H1 (cell line): ENCODE data around the gene ITGB4.

Experiments used
- ASH2L ChIP-seq: fragments of 200-600, 300-600 bp; sonication (generic); IDR thresholded peaks from one replicate; pipeline ENCODE4 v1.7.1; 2017; ENCODE audit warnings: low read length
- CBX5 ChIP-seq: fragments of 300-800, 300-1000 bp; sonication (generic); IDR thresholded peaks from 2 replicates; pipeline ENCODE4 v1.7.1; 2016; ENCODE audit warnings: antibody characterized with exemption, low read length, low read depth
- CTCF ChIP-seq, 3 experiments: IDR thresholded peaks; 1 replicate in 2 of 3; 2 replicates in 1 of 3; pipeline versions ENCODE4 v1.5.1 to v1.6.1; 2011; ENCODE audit warnings: low read length in 3 of 3, mild to moderate bottlenecking in 3 of 3, inconsistent platforms in 2 of 3, low read depth in 1 of 3, moderate library complexity in 1 of 3; ENCODE audit not compliant: insufficient read depth in 1 of 3; ENCODE audit errors: control extremely low read depth in 1 of 3
- EZH2 ChIP-seq: fragments of 200-600 bp; sonication (generic); IDR thresholded peaks from 2 replicates; pipeline ENCODE4 v1.7.1; 2012; ENCODE audit warnings: low read depth, mild to moderate bottlenecking, moderate library complexity, low read length, inconsistent platforms; ENCODE audit not compliant: severe bottlenecking
- JUND ChIP-seq: IDR thresholded peaks from 2 replicates; pipeline ENCODE4 v1.6.1; 2011; ENCODE audit warnings: mild to moderate bottlenecking, improper control_type of control experiment, low read length
- RNF2 ChIP-seq: fragments of 200-900, 300-1000 bp; sonication (generic); IDR thresholded peaks from 2 replicates; pipeline ENCODE4 v1.7.1; 2016; ENCODE audit warnings: borderline replicate concordance, low read depth, mild to moderate bottlenecking, antibody characterized with exemption, low read length; ENCODE audit not compliant: poor library complexity, severe bottlenecking; ENCODE audit errors: missing control alignments
- SIX5 ChIP-seq: IDR thresholded peaks from 2 replicates; pipeline ENCODE4 v1.6.1; 2011; ENCODE audit warnings: mild to moderate bottlenecking, low read depth, low read length

GRCh38 chr17:75727391-75727790 is 6.1 kb downstream of the ITGB4 start:
- TF ChIP-seq JUND = no peak
- TF ChIP-seq CTCF (IDR thresholded peaks at IDR 0.05; ENCODE audit: control extremely low read depth in 1 of 3, insufficient read depth in 1 of 3, low read depth in 1 of 3, low read length in 3 of 3) = no peak
- TF ChIP-seq EZH2 = no peak
- TF ChIP-seq SIX5 = no peak
- TF ChIP-seq CBX5 = no peak
- TF ChIP-seq RNF2 = no peak
- TF ChIP-seq ASH2L = no peak
